IPS DF 6.9 (cell line): ENCODE results near the gene LRATD1.
A peak's percentile ranks its signal among the peaks of the same experiment; 100 is the strongest.
"Not testable (repeated sequence)": the region's sequence is repeated elsewhere in the genome, so short reads cannot be mapped to it uniquely, and the experiment has no call there.

ENCODE experiments used
- DNase-seq: peaks from one replicate; pipeline ENCODE4 v3.0.0-alpha.2; 2013; ENCODE audit warnings: low read depth, low spot score
- H3K27ac ChIP-seq: one replicate; pipeline ENCODE4 v1.5.1; 2013; ENCODE audit warnings: low read length, control low read depth
- H3K27me3 ChIP-seq: 2 replicates; pipeline ENCODE4 v1.6.1; 2013; ENCODE audit warnings: mild to moderate bottlenecking, low read length; ENCODE audit not compliant: control insufficient read depth, insufficient read depth
- H3K36me3 ChIP-seq: 2 replicates; pipeline ENCODE4 v1.6.1; 2013; ENCODE audit warnings: low read length; ENCODE audit not compliant: control insufficient read depth, insufficient read depth
- H3K4me1 ChIP-seq: 2 replicates; pipeline ENCODE4 v1.6.1; 2013; ENCODE audit warnings: low read length; ENCODE audit not compliant: control insufficient read depth, insufficient read depth
- H3K4me3 ChIP-seq: 2 replicates; pipeline ENCODE4 v1.5.1; 2013; ENCODE audit warnings: mild to moderate bottlenecking, low read length
- H3K9me3 ChIP-seq: 2 replicates; pipeline ENCODE4 v1.6.1; 2013; ENCODE audit warnings: low read length, inconsistent platforms; ENCODE audit not compliant: control insufficient read depth, insufficient read depth
- WGBS: extraction: QIAGEN DNeasy Blood & Tissue Kit; methylation state at CpG from one replicate; pipeline ENCODE4 v1.1.7; 2013; ENCODE audit warnings: mixed read lengths, missing lambda C conversion rate; ENCODE audit not compliant: insufficient read length, insufficient coverage; 5-methylcytosine and 5-hydroxymethylcytosine counted together

The LRATD1 gene

DNA sequence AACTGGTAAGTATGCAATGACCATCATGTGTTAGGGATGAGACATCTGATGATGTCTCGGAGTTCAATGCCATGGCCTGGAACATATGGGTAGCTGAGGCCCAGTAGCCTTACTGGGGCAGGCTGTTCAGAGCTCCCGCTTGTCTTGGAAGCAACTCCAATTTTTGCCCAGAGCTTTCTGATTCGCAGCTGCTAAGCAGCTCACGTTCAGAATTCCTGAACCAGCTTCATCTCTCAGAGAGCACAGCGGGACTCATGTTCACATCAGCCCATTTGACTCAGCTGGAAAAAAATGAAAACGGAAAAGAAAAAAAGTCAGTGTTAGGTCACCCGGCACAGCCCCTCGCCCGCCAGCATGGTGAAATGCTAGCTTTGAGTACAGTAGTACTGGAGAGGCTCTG lies 16.8 kb upstream of the LRATD1 start:
- Histone ChIP-seq H3K36me3 (no peaks in the 10 kb centered on the region), H3K4me1 (no peaks in the 10 kb centered on the region), H3K9me3 (no peaks in the 10 kb centered on the region), H3K27ac (no peak overlapping the region), H3K27me3 (no peaks in the 10 kb centered on the region), H3K4me3 (no peak overlapping the region)
- no CpG with 5 or more reads among the region's 9 CpGs for WGBS
- DNase-seq = no peak

DNA sequence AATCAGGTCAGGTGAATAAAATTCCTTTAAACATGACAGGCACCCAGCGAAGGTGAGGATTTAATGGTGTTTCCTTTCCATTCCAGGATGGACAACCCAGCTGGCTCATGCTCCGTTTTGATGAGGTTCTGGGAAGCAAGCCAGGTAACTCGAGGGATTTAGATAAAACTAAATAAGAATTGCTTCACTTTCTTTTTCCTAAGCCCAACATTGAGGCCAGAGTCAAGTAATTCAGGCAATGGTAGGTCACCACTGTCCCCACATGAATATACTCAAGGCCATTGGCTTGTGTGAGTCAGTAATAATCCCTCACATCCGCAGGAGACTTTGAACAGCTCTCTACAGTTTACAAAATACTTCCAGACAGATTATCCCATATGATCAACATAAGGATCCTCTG lies 16.2 kb upstream of the LRATD1 start:
- Histone ChIP-seq H3K27me3 (no peaks in the 10 kb centered on the region), H3K4me3 (no peak overlapping the region), H3K9me3 (no peaks in the 10 kb centered on the region), H3K27ac (no peak overlapping the region), H3K4me1 (no peaks in the 10 kb centered on the region), H3K36me3 (no peaks in the 10 kb centered on the region)
- no peak for DNase-seq
- no CpG with 5 or more reads among the region's 4 CpGs for WGBS

GRCh38 chr2:14616950-14617349 lies 15.6 kb upstream of the LRATD1 start:
- H3K4me3 ChIP-seq = no peak overlapping the region
- no peaks in the 10 kb centered on the region for H3K27me3 ChIP-seq
- WGBS = no CpG with 5 or more reads among the region's 6 CpGs
- DNase-seq = no peak
- no peaks in the 10 kb centered on the region for H3K4me1 ChIP-seq
- H3K36me3 ChIP-seq = no peaks in the 10 kb centered on the region
- no peak overlapping the region for H3K27ac ChIP-seq
- H3K9me3 ChIP-seq = no peaks in the 10 kb centered on the region

DNA sequence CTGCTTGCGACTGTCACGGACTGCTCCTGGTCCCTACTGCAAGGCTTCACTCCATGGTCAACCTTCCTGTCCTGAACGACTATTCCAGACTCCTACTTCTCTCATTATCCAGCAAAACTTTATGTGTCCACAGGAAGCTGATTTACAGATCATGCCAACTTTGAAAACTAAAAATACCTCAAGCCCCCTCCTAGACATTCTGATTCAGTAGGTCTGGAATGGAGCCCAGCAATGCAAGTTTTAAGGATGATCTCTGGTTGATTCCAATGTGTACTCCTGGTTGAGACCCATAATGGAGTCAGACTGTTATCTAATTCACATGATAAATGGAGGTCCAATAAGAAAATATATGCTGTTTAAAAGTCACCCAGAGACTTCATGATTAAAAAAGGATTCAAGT lies 13.1 kb upstream of the LRATD1 start:
- no peaks in the 10 kb centered on the region for H3K27me3 ChIP-seq
- no peaks in the 10 kb centered on the region for H3K36me3 ChIP-seq
- no peaks in the 10 kb centered on the region for H3K9me3 ChIP-seq
- H3K27ac ChIP-seq = no peak overlapping the region
- DNase-seq = no peak
- no CpG with 5 or more reads among the region's 3 CpGs for WGBS
- no peaks in the 10 kb centered on the region for H3K4me1 ChIP-seq
- H3K4me3 ChIP-seq = no peak overlapping the region

DNA sequence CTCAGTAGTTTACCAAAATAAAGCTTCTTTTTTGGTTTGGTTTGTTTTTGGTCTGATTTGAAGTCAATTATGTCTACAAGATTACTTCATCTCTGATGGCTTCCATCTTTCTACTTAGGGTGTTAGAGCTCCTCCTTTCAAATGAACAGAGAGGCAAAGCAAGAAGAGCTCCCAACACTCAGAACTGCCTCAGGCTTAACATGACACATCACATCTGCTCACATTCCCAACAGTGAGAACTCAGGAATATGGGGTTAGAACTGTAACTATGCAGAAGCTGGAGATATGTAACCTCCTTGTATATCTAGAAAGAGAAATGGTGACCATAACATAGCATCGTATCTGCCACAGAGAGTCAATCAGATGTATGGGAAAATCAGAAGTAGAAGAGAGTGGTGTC lies 11.4 kb upstream of the LRATD1 start:
- no peak overlapping the region for H3K4me3 ChIP-seq
- no peaks in the 10 kb centered on the region for H3K9me3 ChIP-seq
- H3K27me3 ChIP-seq = no peaks in the 10 kb centered on the region
- no peaks in the 10 kb centered on the region for H3K36me3 ChIP-seq
- no peaks in the 10 kb centered on the region for H3K4me1 ChIP-seq
- DNase-seq = no peak
- WGBS = no CpG with 5 or more reads among the region's 1 CpG
- H3K27ac ChIP-seq = no peak overlapping the region

GRCh38 chr2:14621906-14622549 lies 10.5 kb upstream of the LRATD1 start:
- Histone ChIP-seq H3K4me1 (no peaks in the 10 kb centered on the region), H3K27me3 (no peaks in the 10 kb centered on the region), H3K4me3 (no peak overlapping the region), H3K9me3 (no peaks in the 10 kb centered on the region), H3K27ac (no peak overlapping the region), H3K36me3 (no peaks in the 10 kb centered on the region)
- DNase-seq = no peak
- no CpG with 5 or more reads among the region's 6 CpGs for WGBS

DNA sequence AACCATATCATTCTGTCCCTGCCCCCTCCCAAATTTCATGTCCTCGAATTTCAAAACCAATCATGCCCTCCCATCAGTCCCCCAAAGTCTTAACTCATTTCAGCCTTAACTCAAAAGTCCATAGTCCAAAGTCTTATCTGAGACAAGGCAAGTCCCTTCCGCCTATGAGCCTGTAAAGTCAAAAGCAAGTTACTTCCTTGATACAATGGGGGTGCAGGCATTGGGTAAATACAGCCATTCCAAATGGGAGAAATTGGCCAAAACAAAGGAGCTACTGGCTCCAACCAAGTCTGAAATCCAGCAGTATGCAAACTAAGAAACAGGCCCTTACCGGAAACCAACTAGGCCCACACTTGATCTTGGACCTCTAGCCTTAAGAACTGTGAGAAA lies 10.0 kb upstream of the LRATD1 start:
- H3K36me3 ChIP-seq, H3K4me3 ChIP-seq, H3K27me3 ChIP-seq, DNase-seq, H3K4me1 ChIP-seq, H3K9me3 ChIP-seq, H3K27ac ChIP-seq: not testable (repeated sequence)
- no CpG with 5 or more reads among the region's 3 CpGs for WGBS

GRCh38 chr2:14623237-14623636 lies 9.3 kb upstream of the LRATD1 start:
- WGBS = no CpG with 5 or more reads among the region's 1 CpG
- Histone ChIP-seq H3K27ac (no peak overlapping the region), H3K36me3 (no peaks in the 10 kb centered on the region), H3K9me3 (no peaks in the 10 kb centered on the region), H3K4me1 (no peaks in the 10 kb centered on the region), H3K4me3 (no peak overlapping the region), H3K27me3 (no peaks in the 10 kb centered on the region)
- DNase-seq = no peak

- no CpG with 5 or more reads among the region's 3 CpGs for WGBS
- no peaks in the 10 kb centered on the region for H3K36me3 ChIP-seq
- H3K4me1 ChIP-seq = no peaks in the 10 kb centered on the region
- H3K27ac ChIP-seq = no peak overlapping the region
- peaks cover 2% of the 10 kb centered on the region; the same call in 1 of the 2 replicates for H3K27me3 ChIP-seq
- DNase-seq = no peak
- no peak overlapping the region for H3K4me3 ChIP-seq
- H3K9me3 ChIP-seq = no peaks in the 10 kb centered on the region
Observed at GRCh38 chr2:14626873-14627272, 5.6 kb upstream of the LRATD1 start.

DNA sequence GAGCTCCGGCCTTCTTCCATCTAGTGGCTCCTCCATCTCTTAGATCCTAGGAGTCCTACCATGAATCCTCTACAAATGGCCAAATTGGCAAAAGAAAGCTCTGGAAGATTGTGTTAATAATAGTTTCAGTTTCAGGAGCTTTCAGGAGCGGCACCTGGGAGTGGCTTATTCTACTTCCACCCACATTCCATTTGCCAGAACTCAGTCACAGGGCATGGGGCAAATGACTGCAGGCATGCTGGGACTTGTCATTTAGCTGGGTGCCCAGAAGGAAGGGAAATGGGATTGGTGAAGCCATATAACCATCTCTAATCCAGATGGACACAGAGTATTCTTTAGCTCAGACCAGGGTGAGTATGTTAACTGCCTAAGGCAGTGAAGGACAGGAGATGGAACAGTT lies 3.6 kb upstream of the LRATD1 start:
- no peaks in the 10 kb centered on the region for H3K36me3 ChIP-seq
- DNase-seq = no peak
- H3K27ac ChIP-seq = no peak overlapping the region
- no CpG with 5 or more reads among the region's 2 CpGs for WGBS
- peaks cover 15% of the 10 kb centered on the region for H3K27me3 ChIP-seq
- no peak overlapping the region for H3K4me3 ChIP-seq
- H3K4me1 ChIP-seq = peaks cover 3% of the 10 kb centered on the region; the same call in 1 of the 2 replicates
- H3K9me3 ChIP-seq = no peaks in the 10 kb centered on the region

DNA sequence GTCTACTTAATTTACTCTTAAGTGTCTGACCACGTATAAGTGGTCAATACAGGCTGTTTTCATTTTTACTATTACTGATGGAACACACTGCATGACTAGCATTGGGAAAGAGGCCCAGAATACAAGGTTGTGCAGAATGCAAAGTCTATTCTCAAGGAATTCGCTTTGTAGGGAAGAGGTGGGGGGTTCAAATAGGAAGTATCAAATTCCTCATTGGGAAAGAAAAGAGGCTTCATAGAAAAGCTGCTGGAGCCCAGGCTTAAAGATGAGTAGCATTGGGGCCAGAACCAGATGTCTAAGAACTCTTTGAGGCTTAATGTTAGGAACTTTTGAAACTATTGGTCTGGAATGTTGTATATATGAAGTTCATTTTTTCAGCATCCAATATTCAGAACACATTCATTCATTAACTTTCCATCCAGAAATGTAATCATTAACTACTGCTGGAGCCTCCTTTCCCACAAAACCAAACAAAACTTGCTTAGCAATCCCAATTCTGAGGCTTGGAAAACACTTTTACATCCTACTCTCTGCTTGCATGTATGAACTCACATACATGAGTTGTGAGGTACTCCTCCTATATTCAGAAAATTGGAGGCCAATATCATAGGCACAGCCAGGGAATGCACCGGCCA lies 994 bp upstream of the LRATD1 start:
- no CpG with 5 or more reads among the region's 3 CpGs for WGBS
- DNase-seq = no peak
- H3K27me3 ChIP-seq = peaks cover 18% of the 10 kb centered on the region
- H3K4me1 ChIP-seq = peaks cover 3% of the 10 kb centered on the region; the same call in 1 of the 2 replicates
- H3K27ac ChIP-seq = no peak overlapping the region
- H3K9me3 ChIP-seq = no peaks in the 10 kb centered on the region
- H3K4me3 ChIP-seq = peak overlapping the region; percentile 51; the same call in 1 of the 2 replicates
- no peaks in the 10 kb centered on the region for H3K36me3 ChIP-seq
